NCI-H1930 (cell line): ENCODE measurements around the gene CADPS.

Experiments used
- DNase-seq, 2 experiments: peaks; one replicate each; lab custom pipeline; 2025; lab: John Stamatoyannopoulos, UW

Gene CADPS

DNA sequence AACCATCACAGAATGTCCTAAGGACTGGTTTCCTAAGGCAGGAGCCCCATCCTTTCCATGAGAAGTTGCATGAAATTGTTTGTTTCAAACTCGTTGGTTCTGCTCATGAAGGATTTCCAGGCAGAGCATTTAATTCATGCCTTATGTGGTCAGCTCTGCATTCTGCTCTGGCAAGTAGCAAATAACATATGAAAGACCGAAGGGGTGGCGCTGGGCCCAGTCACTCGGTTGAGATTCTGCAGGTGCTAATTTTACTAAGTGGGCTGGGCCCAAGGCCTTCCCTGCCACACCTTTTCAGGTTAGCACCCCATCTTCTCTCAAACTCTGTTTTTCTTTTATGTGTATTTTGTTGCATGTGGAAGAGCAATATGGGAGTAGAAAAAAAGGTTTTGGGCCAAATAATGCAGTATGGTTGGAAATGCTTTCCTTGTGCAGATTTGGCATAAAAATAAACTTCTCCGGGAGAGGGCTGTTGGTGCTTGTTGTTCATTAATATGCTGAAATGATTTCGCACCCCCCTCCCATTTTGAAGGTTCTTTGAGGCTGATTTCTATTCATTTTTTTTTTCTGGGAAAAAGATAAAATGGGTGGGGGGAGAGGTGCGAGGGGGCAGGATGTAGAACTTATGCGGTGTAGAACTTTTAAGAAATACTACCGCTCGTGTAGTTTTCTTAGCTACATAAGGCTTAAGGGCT, 318.9 kb downstream of the CADPS start:
- DNase-seq = no peak

DNA sequence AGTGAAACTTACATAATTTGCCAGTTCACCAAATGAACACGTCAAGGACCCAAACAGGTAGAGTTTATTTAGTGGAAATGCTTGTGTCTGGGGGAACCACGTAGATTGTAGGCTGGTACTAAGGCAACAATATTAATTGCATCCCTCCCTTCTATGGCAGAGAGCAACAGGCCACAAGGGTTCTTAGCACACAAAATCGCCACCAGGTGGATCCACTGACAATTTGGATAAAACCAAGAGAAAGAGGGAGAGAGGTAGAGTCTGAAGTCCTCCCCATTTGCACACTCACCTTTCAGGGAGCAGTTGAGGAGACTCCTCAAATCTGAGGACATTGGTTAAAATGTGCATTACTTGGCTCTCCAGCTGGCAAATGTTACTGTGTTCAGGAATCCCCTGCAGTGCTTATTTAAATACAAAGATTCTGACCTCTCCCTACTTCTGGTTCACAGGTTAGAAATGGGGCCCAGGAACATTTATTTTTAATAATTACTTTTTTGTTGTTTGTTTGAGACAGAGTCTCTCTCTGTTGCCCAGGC, 320.9 kb downstream of the CADPS start:
- DNase-seq = no peak

DNA sequence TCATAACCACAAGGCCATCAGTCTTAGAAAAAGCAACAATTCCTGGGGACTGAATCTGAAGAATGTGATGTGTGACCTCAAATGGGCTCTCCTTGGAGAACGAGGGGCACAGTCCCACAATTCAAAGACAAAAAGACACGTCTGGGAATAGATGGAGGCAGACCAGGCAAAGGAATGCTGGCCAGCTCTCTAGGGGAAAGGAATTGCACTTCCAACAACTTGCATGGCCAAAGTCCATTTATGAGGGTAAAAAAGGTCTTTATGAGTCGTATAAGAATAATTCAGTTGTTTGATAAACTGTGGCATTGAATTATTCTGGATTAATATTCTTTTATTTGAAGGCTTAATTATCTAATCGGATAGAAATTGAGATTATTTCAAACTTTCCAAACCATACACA, 321.4 kb downstream of the CADPS start:
- no peak for DNase-seq

DNA sequence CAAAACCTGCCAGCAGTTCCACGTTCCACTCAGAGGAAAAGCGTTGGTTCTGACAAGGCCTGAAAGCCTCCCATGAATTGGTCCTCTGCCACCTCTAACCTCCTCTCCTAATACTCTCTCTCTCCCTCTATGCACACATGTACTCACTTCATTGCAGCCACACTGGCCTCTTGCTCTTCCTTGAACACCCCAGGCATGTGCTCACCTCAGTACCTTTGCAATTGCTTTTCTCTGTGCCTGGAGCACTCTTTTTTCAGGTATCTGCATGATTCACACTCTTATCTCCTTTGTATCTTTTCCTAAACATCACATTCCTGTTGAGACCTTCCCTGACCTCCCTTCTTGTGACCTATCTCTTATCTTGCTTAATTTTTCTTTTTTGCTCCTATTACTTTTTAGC, 323.7 kb downstream of the CADPS start:
- DNase-seq = no peak

DNA sequence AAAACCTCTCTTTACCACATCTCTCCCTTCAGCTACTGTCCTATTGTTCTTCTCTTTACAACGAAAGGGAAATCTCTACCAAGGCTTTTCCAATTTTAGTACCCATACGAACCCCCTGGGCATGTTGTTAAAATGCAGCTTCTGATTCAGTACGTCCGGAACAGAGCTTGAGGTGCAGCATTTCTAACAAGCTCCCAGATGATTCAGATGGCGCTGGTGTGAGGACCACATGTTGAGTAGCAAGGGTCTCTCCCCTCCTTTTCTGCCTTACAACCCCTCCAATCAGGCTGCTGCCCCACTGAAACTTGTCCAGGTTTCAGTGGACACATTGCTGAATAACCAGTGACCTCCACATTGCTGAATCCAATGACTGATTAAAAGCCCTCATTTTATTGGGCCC, 324.8 kb downstream of the CADPS start:
- DNase-seq = no peak

DNA sequence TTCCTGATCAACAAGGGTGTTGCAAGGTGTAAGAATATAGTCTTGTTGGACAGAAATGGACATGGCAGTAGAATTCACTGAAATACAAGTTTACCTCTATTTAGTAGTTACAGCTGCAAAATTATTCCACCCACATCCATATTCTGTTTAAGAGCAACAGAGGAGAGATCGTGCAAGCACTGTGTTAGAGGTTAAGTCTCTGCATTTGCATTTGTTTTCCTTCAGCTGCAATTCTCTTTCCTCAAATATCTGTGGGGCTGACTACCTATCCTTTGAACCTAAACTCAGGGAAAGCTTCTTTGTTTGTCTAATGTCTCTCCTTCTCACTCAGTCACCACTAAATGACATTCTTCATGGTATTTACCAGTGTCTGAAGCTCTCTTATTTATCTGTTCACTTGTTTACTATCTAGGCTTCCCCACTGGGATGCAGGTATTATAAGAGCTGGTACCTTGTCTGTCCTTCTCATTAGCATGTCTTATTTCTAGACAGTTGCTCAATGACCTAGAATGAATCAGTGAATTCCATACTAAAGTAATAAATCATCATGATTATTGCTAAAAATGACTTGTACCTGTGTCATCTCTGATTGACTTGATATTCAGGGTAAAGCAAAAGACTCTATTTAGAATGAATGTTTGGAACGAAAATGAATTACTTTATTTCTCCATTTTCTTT, 326.5 kb downstream of the CADPS start:
- no peak for DNase-seq

DNA sequence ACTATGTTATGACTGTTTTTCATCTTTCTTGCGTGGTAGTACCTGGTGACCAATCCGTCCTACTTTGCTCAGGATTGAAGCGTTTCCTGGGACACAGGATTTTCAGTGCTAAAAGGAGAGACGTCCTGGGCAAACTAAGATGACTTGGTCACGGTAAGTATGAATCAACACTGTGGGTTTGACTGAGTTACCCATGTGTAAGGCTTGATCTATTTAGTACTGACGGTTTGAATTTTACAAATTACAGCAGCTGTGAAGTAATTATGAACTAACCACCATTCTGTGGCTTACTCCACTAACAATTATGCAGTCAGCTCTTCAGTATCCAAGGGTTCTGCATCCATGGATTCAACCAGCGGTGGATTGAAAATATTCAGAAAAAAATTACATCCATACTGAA, 328.9 kb downstream of the CADPS start:
- no peak for DNase-seq

DNA sequence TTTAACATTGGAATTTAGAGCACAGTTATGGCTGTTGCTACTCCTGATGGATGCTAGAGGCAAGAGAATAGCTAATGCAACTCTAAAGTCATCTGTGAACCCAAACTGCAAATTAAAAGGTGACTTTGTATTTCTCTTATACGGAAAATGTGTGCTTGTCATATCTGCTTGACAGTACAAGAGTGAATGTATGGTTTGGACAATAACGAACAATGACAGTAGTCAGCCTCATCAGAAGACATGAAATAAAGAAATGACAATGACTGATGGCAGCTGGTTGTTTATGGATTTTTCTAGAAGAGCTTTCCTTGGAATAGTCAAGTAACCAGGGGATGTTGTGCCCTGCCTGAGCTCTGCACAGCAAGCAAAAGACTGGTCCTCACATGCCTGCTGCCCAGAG, 333.0 kb downstream of the CADPS start:
- no peak for DNase-seq

DNA sequence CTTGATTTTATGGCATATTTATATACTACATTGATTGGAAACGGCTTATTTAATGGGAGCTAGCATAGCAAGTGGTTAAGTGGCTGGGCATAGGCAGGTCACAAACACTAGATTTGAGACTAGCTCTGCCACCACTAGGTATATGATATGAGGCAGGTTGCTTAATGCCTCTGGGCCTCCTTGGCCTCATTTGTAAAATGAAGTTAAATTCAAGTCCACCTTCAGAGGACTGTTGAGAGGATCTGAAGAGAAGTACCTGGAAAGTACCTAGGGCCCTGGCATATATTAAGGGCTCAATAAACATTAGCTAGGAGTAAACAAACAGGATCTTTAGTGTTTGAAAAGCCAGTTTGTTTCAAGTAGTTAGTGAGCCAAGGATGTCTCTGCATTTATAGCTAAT, 335.5 kb downstream of the CADPS start:
- DNase-seq = no peak

DNA sequence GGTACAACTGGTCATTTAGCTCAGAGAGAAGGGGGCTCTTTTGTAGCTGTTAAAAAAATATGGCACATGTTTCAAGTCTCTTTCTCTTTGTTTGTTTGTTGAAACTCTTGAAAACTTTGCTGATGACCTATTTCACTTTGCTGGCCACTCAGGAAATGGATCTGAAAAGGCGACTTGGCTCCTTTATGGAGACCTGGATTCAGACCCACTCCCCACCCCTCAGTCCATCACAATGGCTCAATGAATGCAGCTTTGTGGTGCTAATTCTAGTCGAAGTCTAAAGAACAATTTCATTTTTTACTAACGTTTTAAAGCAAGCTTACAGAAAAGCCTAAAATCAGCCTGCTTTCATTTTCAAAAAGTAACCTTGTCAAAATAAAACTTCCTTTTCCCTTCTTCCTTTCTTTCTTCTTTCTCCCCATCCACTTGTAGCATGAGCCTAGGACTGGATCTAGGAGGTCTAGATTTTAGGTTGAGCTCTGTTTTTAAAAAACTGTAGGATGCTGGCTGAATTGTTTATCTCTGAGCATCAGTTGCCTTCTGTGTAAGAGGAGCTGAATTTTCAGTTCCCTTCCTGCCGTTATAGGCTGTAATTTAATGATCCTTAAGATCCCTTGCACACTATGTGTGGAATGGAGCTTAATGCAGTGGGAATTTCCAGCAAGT, 336.4 kb downstream of the CADPS start:
- DNase-seq = no peak

DNA sequence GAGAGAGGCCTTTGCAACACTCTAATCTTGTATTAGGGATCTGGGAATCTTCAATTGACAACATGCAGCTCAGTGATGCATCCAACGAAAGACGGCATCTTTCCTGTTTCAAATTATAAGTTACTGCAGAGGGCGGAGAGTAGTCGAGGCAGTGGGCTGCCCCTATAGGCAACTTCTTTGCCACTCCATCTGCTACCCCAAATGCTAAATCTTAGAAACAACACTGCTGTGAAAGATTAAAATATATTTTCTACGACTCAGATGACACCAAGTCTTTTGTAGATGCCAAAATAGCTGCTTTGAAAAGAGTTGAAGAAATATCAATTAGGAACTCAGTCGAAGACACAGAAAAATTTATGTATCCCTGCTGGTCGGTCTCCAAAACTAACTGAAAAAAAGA, 340.9 kb downstream of the CADPS start:
- no peak for DNase-seq

DNA sequence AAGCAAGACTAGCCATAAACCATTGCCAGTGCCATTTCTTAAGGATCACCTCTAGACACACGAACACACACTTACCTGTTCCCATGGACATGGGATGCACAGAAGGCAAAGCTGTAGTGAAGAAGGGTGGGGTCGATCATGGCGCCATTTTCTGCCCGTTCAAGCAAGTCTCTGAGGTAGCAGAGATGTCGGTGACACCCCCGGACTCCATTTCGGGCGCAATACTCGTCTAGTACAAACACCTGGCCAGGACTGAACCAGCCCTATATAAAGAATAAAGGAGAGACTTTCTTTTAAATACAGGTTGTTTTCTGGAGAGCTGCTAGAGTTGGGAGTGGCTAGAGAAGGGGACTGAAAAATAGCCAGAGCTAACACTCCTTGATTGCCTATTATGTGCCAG, 342.4 kb downstream of the CADPS start:
- no peak for DNase-seq

DNA sequence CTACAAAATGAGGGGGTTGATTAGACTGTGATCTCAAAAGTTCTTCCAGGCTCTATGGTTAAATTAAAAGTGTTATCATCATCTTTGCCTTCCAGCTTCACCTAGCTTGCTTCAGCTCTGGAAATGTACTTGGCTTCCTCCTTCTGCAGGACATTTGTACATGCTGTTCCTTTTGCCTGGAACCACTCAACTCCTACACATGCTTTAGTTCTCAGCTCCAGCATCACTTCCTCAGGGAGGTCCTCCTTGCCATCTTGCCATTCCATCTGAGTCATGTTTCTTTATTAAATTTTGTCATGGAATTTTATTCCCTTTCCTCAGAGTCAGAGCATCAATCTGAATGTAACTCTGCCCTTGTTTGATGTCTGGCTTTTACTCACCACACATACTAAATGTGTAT, 343.2 kb downstream of the CADPS start:
- DNase-seq = no peak

DNA sequence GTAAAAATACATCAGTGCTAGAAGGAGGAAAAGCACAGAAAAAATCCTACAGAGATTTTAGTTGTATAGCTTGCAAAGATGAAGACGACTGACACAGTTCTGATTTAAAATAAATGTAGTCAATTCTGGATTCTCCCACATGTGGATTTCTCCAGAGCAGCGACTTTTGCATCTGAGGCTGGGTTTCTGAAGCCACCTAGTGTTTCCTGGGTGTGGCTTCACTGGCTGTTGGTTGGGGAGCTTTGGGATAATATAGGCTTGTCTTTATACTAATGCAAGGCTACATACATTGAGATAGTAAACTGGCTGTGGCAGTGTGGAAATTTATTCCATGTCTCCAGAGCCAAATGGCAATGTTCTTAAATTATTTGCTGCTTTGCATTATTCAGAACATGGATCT, 343.7 kb downstream of the CADPS start:
- DNase-seq = no peak

DNA sequence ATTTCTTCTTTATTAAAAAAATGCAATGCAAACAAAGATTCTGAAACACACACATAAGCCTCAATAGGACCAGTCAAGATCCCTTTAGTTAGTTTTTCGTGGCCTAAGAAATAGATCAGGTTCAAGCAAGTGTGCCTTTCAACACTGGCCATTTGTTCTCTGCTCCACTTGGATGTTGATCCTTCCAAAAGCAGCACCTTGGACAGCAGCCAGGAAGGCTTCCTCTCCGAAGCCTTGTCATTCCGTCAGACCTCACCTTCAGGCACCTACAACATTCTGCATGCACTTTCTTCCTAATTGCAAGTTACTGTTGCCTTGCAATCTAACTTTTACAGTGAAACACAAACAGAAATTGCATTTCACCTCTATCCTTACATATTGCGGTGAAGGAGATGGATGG, 346.0 kb downstream of the CADPS start:
- DNase-seq = no peak

DNA sequence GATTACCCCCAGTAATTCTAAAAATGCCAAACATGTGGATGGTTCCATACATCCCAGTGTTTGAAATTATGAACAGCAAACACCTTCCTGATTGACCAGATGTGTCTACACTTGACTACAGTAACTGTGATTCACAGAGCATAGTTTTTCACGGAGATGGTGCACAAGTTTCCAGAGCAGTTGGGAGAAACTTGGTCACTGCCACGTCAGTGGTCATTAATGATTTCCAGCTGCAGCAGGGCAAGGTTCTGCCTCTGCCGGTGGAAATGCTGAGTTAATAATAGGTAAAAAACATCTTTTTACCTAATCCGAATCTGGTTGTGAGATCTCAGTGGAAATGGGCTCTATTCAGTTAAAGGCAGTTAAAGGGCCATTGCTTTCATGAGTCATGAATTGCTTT, 347.7 kb downstream of the CADPS start:
- DNase-seq = no peak

DNA sequence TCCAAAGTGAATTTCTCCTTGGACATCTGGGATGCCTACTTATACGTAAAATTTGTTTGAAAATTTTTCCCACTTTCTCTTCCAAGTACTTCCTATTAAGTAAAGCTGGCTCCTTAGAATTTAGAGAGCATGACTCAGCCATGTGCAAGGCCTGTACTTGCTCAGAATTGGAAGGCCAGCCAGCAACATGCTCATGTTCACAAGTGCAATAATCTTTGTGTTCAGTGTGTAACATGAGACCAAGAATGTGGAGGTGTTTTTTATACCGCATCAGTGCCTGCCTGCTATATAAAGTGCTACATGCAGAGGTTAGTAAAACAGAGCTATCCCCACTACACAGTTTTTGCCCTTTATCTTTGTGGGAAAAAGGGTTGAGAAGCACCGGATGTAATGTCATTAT, 349.9 kb downstream of the CADPS start:
- no peak for DNase-seq

DNA sequence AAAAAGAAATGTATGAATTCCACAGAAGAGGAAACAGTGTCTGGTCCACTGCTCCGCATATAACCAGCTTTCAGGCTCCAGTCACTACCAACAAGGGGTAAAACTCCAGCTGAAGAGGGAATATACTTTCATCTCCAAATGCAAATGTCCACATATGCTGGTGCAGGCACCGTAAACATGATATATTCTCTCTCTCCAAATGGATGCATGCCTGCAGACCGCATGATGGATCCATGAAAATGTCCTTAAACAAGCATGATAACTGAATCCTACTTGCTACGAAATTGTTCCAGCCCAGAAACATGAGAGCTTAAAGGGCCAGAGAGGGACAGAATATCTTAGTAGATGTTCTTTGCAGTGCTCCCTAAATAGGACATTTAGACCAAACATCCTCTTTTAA, 351.5 kb downstream of the CADPS start:
- no peak for DNase-seq

DNA sequence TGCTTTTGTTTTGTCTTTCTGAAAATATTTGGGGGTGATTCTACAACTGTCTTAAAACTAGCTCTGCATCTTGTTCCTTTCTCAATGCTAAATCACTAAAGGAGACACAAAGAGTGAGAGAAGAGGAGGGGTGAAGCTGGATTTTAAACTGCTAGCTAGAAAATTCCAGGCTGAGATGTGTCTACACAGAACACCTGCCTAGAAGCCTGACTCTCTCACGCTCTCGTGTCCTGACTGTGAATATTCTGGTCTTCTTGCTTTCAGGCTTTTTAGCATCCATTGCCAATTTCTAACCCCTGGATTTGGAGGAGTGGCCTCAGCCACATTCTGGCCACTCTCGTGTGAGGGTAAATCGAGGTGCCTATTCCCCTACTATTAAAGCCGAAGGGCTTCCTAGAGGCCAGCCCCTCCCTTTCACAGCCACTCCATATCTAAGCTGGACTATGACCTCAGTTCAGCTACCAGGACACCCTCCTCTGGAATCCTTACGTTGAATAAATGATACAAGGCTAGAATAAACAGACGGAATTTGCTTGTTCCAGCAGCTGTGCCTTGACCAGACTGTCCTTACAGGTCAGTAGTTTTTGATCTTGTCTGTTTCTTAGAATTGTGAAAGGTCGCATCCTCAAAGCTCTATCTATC, 353.6 kb downstream of the CADPS start:
- DNase-seq = no peak

DNA sequence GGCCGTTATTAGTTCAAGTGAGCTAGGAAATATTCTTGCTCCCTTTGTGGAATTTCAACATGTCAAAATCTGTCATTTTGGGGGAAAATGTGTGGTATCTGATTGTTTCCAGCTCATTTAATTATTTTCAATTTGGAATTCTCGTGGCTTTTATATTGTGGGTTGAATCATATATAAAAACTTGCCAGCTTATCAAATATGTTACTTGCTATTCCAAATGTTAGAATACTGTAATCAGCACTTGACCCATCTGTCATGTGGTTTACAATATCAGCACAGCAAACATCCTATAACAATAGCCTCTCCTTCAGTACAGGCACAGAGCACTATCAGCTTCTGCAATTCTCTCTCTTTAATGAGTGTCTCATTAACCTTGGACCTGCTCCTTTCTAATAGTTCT, 371.7 kb downstream of the CADPS start:
- no peak for DNase-seq

DNA sequence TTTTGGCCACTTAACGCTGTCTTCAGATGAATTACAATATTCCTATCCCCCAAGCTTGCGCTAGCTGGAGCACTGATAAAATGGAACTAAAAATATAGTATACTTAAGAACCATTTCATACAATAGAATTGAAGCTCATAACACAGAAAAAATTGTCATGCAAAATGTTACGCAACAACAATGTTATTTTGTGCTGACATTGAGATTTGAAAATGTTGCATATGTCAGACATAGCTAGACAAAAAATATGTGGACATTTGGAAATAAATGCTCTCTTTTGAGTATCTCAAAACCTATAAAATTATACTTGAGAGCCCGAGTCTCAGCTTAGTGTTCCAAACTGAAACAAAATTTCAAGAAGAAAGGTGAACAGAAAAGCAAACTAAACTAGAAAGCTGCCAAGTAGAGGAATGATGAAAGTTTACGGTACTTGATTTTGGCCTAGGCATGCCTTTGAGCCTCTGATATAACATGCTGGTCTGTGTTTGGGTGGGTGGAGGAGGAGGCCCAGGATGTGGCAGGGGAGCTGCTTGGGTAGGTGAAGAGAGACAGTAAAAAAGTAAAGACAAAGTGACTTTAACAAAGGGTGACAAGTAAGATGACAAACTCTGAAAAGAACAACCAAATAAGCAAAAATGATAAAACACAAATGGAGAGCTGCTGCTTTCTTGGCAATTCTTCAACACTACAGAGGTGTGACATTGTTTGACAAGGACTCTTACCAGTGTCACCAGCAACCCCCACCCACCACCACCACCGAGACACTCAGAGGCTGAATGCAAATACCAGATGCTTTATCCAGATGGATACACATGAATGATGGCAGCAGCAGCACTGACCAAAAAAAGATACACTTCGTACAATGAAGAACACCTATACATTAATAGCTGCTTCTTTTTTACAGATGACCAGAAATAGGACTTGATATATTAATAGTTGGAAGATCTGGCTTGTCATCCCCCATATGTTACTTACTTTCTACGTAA, 372.6 kb downstream of the CADPS start:
- DNase-seq = no peak

DNA sequence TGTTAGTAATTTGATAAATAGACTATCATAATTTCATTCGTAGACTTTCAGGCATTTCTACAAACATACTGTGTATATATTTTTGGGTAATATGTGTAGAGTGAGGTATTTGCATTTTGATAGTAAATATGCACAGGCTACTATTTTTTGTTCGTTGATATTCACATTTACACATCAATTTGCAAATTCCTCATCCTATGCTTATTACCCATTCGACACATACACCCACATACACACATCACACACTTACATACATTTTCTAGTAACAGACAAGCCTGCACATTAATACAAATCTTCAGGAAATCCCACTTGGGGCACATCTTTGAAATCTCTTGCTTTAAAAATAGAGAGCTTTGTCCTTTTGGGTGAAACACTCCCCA, 373.9 kb downstream of the CADPS start:
- no peak for DNase-seq
